ENCODE results near the gene TNFSF13.

- TF ChIP-seq, protein P1, sequence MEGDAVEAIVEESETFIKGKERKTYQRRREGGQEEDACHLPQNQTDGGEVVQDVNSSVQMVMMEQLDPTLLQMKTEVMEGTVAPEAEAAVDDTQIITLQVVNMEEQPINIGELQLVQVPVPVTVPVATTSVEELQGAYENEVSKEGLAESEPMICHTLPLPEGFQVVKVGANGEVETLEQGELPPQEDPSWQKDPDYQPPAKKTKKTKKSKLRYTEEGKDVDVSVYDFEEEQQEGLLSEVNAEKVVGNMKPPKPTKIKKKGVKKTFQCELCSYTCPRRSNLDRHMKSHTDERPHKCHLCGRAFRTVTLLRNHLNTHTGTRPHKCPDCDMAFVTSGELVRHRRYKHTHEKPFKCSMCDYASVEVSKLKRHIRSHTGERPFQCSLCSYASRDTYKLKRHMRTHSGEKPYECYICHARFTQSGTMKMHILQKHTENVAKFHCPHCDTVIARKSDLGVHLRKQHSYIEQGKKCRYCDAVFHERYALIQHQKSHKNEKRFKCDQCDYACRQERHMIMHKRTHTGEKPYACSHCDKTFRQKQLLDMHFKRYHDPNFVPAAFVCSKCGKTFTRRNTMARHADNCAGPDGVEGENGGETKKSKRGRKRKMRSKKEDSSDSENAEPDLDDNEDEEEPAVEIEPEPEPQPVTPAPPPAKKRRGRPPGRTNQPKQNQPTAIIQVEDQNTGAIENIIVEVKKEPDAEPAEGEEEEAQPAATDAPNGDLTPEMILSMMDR (IDR thresholded peaks at IDR 0.05; ENCODE audit: low read length): no peak
- no peak for TF ChIP-seq EZH2 (optimal IDR thresholded peaks at IDR 0.05; ENCODE audit: low read depth, low read length)
These were observed 24.1 kb downstream of the TNFSF13 start for GRCh38 chr17:7582396-7583252.
